Stimulated activated CD8-positive, alpha-beta memory T cell treated with anti-CD3 and anti-CD28 coated beads, Interleukin-4, amount 100 ng/mL, for 1 hour (primary cell): Measurements from ENCODE around the gene P2RY11.

ENCODE experiments used
- DNase-seq, 2 donors: peaks; one replicate each; pipeline ENCODE4 v3.0.0-alpha.2; 2020; ENCODE audit warnings: low read depth in 2 of 2, low spot score in 1 of 2

P2RY11 gene

GRCh38 chr19:10113592-10113963 lies 2.1 kb downstream of the P2RY11 start:
- no peak for DNase-seq

DNA sequence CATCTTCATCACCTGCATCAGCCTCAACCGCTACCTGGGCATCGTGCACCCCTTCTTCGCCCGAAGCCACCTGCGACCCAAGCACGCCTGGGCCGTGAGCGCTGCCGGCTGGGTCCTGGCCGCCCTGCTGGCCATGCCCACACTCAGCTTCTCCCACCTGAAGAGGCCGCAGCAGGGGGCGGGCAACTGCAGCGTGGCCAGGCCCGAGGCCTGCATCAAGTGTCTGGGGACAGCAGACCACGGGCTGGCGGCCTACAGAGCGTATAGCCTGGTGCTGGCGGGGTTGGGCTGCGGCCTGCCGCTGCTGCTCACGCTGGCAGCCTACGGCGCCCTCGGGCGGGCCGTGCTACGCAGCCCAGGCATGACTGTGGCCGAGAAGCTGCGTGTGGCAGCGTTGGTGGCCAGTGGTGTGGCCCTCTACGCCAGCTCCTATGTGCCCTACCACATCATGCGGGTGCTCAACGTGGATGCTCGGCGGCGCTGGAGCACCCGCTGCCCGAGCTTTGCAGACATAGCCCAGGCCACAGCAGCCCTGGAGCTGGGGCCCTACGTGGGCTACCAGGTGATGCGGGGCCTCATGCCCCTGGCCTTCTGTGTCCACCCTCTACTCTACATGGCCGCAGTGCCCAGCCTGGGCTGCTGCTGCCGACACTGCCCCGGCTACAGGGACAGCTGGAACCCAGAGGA lies 2.6 kb downstream of the P2RY11 start:
- no peak for DNase-seq

- no peak for DNase-seq
Measured at GRCh38 chr19:10114651-10115391, 3.3 kb downstream of the P2RY11 start.

DNA sequence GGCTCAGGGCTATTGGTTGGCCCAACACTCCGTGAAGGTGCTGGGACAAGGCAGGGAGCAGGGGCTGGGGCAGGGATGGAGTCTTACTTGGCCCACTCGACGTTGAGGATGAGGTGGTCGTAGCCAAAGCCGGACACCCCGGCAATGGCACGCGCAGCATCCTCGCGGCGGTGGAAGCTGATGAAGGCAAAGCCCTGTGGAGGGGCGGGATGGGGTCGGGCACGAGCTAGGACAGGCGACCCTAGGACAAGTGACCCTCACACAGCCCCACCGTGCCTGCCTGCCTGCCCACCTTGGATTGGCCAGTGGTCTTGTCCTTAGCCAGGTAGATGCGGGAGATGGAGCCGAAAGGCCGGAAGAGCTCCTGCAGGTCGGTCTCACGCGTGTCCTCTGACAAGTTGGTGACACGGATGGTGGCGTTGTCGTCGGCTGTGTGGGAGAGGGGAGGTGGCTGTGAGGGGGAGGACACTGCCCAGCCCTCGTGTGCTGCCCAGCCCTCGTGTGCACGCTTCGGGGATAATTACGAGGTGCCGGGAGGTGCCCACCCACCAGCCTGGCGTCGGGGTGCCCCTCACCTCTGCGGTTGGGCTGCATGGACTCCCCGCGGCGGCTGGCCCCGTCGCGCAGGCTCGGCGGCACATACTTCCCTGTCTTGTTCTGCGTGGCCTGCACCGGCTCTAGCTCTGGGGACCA lies 4.0 kb downstream of the P2RY11 start:
- no peak for DNase-seq

DNA sequence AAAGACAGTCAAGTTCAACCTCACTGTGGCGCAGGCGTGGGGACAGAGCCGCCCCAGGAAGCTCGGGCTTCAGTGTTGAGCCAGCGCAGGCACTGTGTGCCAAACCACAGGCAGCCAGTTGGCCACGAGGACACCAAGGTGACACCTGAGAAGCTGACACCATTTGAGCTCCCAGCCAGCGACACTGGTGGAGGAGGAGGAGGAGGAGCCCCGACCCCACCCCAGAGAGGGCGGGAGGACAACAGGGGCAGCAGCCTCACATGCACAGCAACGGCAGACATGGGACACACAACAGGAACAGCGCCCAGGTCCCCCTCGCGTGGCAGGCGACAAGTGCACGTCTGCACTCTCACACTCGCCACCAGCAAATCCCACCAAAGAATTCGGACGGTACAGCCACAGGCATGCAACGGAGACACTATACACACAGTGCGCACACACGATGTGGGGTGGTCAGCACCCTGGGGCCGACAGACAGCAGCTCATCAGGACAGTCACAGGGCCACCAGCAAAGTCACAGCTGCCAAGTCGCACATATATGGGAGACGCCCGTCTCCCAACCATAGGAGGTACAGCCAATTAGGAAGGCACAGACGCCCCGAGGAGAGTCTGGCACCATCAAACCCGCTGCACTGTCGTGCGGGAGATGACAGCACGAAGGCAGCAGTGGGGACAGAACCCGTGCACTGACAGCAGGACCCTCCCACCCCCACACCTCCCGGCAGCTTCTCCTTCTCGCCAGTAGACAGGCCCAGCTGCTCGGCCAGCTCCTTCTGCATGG lies 4.8 kb downstream of the P2RY11 start:
- no peak for DNase-seq

DNA sequence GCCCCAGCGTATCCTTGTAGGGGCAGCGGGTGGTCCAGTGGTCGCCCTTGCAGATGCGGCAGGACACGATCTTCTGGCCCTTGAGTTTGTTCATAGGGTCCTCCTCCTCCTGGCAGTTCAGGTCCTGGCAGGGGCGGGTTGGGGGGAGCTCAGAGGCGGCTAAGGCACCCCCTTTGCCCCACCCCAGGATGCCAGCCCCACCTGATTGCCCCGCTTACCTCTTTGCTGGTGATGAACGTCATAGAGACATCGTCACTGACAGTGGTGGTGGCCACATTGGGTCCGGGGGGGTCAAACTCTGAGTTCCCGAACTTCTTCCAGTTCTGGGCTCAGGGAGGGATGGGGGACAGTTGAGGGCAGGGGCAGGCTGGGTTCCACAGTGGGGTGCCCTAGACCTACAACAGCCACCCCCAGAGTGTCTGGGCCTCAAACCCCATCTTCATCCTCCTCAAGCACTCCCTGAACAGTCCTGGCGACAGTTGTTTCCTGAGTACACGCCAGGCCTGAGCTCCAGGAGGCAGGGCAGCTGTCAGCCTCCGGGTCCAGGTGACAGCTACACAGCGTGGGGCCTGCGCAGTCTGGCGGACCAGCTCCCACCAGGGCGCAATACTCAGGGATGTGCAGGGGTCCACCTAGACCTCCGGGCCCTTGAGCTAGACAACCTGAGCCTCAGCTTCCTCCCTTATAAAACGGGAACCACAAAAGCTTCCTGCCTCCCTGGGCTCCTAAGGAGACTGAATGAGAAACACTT lies 5.5 kb downstream of the P2RY11 start:
- no peak for DNase-seq

GRCh38 chr19:10118960-10119359 lies 7.5 kb downstream of the P2RY11 start:
- no peak for DNase-seq

- no peak for DNase-seq
Measured at GRCh38 chr19:10120538-10121189, 9.2 kb downstream of the P2RY11 start.

- no peak for DNase-seq
Measured at GRCh38 chr19:10122045-10122444, 10.6 kb downstream of the P2RY11 start.

DNA sequence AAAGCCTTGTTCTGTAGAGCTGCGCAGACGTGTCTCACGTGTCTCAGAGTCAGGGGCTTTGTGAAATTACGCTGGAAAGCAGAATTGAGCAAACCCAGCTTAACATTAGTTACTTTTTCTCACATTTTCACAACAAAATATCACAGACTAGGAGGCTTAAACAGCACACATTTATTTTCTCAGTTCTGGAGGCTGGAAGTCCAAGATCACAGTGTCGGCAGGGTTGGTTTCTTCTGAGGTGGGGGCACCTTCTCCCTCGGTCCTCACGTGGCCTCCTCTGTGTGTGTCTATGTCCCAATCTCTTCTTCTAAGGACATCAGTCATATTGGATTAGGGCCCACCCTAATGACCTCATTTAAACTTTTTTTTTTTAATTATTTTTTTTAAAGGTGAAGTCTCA lies 12.9 kb downstream of the P2RY11 start:
- no peak for DNase-seq

DNA sequence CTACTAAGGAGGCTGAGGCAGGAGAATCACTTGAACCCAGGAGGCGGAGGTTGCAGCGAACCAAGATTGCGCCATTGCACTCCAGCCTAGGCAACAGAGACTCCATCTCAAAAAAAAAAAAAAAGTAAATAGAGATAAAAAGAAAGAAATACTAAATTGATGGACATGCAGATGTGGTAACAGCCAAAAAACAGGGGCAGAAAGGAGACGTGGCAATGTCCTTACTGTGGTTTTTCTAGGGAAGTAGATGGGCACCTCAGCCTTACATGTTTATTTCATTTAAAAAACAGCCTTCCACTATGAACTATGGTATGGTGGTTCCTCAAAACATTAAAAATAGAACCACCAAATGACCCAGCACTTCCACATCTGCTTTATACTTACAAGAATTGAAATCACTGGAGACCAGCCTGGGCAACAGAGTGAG lies 14.7 kb downstream of the P2RY11 start:
- no peak for DNase-seq

DNA sequence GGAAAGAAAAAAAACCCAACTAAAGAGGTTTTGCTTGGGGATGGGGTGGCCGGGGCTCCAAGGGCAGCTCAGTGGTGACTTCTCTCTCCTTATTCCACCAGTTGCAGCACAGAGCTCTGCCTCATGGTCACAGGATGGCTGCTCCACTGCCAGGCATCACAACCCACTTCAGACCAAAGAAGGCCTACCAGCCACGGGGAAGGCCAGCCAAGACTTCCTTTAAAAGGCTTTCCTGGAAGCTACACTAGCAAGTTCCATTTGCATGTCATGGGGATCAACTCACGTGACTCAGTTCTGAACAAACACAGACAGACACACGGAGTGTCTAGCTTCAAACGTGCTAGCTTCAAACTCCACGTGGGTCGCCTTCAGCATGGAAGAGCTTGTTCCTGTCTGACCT lies 21.4 kb downstream of the P2RY11 start:
- DNase-seq, result no peak

DNA sequence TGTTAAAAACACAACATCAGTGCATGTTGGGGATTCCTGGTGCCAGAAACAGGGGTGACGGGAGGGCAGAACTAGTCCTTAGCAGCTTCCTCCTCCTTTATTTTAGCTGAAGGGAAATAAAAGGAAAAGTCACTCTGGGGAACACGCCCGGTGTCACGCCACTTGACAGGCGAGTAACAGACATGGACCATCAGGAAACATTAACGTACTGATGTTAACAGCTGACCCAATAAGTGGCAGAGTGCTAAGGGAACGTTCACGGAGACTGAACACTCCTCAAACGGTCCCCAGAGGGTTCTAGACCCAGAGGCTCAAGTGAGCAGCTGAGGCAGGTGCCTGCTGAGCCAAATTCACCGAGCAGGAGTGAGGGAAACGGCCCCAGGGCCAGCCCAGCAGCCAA lies 22.1 kb downstream of the P2RY11 start:
- DNase-seq, result no peak

GRCh38 chr19:10134040-10134439 lies 22.5 kb downstream of the P2RY11 start:
- no peak for DNase-seq

DNA sequence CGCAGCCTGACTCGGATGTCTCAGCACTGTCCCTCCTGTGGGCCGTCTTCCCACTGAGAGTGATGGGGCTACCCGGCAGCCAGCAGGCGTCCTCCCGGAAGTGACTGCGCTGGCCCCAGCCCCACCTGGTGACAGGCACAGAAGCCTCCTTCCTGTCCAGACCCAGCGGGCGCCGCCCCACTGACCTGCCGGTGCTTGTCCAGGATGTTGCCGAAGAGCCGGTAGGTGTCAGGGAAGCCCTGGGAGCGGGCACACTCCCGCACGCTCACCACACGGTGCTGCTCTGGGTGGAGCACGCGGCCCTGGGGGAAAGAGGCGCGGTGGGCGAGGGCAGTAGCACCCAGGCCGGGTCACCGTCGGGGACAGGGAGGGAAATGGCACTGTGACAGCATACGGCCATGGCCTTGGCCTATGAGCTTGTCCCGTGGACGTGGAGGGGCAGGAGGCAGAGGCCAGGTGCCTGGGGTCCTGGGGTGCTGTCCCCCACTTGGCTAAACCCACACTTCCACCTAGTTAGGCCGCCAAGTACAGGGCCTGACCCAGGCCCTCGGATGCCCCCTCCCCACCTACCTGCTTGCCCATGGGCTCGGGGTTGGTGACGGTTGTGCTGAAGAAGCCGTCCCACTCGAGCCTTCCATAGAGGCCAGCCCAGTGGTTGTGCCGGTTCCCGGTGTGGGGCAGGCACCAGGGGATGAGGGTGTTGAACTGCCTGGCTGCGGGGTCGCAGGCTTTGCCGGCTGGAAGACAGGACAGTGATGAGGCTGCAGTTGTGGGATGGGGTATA lies 24.2 kb downstream of the P2RY11 start:
- DNase-seq, result no peak

DNA sequence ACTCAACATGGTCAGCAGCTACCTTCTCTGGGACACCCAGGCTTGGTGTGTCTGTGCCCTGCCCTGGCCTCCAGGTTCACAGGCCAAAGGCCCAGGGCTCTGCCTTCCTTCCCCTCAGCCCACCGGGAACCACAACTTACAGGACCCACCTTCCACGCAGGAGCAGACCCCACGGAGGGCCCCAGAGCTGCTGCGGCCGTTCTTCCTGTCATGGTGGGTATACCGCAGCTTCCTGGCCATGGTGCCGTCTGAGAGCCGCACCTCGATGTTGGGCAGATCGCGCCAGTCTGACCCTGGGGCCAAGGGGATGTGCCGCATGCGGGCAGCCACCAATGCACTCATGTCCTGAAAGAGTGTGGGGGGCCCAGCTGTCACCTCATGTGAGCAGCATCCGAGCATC lies 25.4 kb downstream of the P2RY11 start:
- DNase-seq, result no peak

GRCh38 chr19:10137751-10138682 lies 26.5 kb downstream of the P2RY11 start:
- DNase-seq, result no peak
